ENCODE data around the gene SLC2A10.
A peak's percentile ranks its signal among the peaks of the same experiment; 100 is the strongest.

SLC2A10 gene

DNA sequence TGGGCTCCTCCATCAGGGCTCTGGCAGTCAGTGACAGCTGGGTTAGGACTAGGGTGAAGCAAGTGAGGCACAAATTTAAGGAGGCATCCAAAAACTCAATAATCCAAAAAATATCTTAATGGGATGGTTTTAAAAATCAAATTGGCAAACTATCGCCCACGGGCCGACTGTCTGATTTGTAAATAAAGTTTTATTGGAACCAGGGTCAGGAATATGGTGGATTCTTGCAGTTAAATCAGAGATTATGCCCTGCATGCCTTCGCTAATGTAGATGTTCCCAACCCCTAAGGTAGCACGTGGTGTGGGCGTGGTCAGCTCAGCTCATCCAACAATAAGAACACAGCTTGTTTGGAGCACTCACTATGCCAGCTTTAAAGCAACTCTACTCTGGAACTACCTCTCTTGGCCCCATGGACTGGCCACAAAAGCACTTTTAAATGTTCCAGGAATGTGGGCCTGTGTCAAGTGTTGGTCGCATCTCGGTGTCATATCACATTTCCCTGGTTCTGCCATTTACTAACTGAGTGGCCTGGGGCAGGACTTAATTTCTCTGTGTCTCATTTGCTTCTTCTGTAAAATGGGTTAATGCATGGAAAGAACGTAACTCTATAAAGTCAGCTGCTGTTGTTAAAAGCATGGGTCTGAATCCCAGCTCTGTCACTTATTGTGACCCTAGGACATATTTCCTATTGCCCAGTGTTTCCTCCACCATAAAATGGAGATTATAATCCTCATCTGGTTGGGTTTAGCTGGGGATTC is 27.2 kb upstream of the SLC2A10 start:
- no peak for DNase-seq (ENCODE audit: low read depth in 2 of 2)

GRCh38 chr20:46683011-46683667 is 26.3 kb upstream of the SLC2A10 start:
- no peak for DNase-seq (ENCODE audit: low read depth in 2 of 2)

- DNase-seq (ENCODE audit: low read depth in 2 of 2) = no peak
These were observed 25.8 kb upstream of the SLC2A10 start for GRCh38 chr20:46683668-46683938.

- DNase-seq (ENCODE audit: low read depth in 2 of 2) = no peak
These were observed 25.3 kb upstream of the SLC2A10 start for GRCh38 chr20:46683939-46684750.

DNA sequence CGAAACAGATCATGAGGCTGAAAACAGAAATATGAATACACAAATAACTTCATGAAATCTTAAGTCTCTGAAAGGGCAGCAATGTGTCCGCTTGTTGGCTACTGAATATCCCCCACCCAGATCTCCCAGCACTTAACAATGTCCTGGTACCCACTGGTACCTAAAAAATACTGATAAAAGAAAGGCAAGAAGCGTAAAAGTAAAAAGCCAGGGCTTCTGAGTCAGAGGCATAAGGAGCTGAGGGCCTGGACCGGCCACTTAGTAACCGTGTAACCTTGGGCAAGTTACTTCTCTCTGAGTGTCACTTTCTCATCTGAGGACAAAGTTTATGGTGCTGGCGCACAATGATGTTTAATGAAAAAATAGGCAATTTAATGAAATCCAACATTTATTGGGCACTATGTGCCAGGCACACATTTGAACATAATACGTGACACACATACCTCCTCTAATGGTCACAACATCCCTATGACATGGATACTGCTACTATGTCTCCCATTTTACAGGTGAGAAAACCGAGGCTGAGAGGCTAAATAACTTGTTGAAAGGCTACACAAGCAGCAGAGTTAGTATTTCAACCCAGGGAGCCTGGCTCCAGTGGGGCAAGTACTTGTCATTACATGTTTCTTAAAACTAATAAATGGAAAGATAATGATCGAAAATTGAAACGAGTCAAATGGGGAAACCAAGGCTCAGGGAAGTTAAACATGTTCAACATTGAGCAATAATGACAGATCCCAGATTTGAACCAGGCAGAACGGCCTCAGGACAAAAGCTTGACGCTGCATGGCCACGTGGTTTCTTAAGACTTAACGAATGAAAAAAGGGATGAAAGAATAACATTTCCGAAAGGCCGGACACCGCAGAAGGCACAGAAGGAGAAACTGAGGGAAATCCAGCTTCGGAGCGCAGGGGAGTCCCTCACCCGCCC is 21.0 kb upstream of the SLC2A10 start:
- DNase-seq (ENCODE audit: low read depth in 2 of 2) = no peak

- peak; percentile 97 to 98 for DNase-seq (ENCODE audit: low read depth in 2 of 2)
These were observed 20.2 kb upstream of the SLC2A10 start, which contains the start of gene TP53RK for GRCh38 chr20:46689082-46689753. Gene TP53RK, minus strand, starts transcription at chr20:46689444. Its CDS starts 30 bp downstream, at chr20:46689414.

- no peak for DNase-seq (ENCODE audit: low read depth in 2 of 2)
These were observed 19.7 kb upstream of the SLC2A10 start for GRCh38 chr20:46689754-46690085.

DNA sequence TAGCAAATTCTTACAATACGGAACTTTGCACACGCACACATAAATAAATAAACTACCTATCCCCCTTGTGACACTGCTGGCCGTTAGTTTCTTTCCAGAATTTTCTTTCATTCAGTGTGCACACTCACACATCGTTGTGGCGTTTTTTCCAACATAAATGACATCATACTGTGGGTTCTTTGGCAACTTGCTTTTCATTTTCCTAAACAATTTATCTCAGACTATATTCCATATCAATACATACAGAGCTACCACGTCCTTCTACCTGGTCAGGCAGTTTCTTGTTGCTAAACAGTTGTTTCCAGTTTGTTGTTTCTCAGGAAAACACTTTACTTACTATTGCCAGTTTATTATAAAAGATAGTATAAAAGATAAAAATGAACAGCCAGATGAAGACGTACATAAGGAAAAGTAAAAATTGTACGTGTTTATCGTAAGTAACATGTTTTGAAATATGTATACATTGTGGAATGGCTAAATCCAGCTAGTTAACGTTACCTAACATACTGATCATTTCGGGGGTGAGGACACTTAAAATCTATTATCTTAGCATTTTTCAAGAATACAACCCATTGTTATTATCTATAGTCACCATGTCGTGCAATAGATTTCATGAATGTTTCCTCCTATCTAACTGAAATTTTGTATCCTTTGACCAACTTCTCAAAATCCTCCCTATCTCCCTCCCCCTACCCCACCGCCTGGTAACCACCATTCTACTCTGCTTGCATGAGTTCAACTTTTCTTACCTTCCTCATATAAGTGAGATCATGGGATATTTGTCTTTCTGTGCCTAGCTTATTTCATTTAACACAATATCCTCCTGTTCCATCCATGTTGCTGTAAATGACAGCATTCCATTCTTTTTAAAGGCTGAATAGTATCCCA is 19.0 kb upstream of the SLC2A10 start:
- DNase-seq (ENCODE audit: low read depth in 2 of 2) = no peak

- DNase-seq (ENCODE audit: low read depth in 2 of 2) = no peak
These were observed 18.3 kb upstream of the SLC2A10 start for GRCh38 chr20:46691196-46691595.

DNA sequence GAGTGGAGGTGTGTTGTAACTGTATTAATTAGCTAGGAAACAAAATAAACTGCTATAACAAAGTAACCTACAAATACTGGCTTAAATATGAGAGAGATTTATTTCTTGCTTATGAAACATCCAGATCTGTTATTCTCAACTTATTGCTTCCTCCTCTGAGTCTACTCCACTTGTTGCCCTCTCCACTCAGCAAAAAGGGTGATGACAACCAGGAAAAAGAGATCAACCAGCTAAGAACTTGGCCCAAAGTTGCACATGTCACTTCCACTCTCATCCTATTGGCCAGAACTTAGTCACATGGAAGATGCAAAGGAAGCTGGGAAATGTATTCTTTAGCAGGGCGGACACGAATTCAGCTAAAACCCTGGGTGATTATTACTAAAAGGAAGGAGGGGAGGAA is 15.0 kb upstream of the SLC2A10 start:
- DNase-seq (ENCODE audit: low read depth in 2 of 2) = no peak

- no peak for DNase-seq (ENCODE audit: low read depth in 2 of 2)
These were observed 13.6 kb upstream of the SLC2A10 start for GRCh38 chr20:46695892-46696291.

DNA sequence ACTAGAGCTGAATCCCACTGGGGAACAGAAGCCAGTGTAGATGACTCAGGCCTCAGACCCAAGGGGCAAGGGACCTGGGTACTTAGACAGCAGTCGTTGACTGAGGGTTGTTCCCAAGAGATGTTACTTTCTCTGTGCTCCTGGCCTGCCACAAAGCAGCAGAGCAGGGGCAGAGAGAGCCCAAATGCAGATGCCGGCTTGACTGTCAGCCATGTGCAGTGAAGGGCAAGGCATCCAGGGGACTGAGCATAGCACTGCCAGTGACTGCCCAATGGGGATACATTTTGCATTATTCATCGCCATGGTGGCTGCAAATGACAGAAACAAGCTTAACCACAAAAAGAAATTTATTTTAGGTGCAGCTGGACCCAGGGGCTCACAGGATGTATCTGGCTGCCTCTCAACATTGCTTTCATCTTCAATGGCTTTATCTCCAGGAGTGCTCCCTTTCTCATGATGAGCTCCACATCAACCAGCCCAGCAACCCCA is 12.6 kb upstream of the SLC2A10 start:
- no peak for DNase-seq (ENCODE audit: low read depth in 2 of 2)

GRCh38 chr20:46698788-46699187 is 10.7 kb upstream of the SLC2A10 start:
- no peak for DNase-seq (ENCODE audit: low read depth in 2 of 2)

DNA sequence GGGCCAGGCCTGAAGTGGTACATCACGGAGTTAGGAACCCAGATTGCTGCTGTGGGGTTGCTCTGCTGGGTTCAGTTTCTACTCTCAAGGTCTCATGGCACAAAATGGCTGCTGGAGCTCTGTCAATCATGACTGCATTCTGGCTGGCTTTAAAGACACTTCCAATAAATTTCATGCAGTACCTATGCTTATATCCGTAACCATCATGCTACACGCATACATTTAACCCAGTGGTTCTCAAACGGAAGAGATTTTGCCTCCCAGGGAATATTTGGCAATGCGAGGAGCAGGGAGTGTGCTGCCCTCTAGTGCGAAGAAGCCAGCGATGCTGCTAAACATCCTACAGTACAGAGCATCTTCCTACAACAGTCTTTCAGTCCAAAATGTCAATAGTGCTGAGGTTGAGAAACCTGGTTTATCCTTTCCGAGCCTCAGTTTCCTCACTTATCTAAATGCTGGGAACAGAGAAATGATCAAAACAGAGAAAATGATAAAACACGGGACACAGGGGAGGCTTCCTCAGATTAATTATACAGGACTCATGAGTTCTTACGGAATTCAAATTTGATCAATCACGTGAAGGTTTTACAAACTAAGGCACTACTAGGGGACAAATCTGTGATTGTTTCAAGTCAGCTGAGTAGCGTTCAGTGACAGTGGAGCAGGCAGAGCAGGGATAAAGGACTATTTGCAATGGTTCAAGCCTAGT is 9.6 kb upstream of the SLC2A10 start:
- DNase-seq (ENCODE audit: low read depth in 2 of 2) = no peak

DNA sequence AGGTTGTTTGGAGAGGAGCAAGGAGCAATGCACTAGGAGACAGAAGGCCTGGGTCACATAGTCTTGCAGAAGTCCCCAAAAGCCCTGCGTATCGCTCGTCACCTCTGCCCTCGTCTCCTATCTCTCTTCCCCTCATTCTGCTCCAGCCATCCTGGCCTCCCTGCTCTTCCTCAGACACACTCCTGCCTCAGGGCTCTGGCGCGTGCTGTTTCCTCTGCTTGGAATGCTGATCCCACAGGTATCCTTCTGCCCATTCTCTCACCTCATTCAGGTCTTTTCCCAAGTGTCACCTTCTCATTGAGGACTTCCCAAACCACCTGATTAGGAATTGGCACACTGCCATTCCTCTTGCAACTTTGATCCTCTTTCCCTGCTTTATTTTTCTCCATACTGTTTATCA is 9.0 kb upstream of the SLC2A10 start:
- DNase-seq (ENCODE audit: low read depth in 2 of 2) = no peak

DNA sequence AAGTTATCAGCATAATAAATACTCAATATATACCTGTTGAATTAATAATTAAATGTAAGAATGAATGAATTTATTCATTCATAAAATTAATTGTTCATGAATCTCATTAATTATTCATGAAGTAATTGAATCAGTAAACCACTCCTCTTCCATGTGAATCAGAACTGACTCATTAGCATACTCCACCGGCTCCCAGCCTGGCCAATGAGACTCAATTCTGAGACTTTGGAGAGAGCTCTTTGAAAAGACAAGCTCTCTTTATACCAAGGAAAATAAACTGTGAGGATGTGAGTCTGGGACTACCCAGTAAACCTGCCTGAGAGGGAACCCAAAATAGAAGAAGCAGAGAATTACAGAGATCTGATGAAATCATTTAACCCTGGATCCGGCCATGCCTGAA is 8.4 kb upstream of the SLC2A10 start:
- no peak for DNase-seq (ENCODE audit: low read depth in 2 of 2)

DNA sequence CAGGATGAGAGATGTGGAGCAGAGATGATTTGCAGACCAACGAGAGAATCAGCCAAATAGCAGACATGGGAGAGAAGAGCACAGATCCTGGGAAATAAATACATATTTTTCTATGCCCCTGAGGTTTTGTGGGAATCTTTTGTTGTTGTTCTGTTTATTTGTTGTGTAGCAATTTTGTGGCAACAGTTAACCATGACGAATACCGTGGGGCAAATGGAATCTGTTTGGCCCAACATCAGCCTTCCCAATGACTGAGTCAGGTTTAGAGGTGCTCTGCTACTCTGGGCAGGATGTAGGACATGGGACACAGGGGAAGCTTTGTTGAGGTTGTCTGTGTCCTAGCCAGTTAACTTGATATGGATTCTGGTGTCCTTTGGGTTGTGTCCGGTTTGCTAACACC is 7.9 kb upstream of the SLC2A10 start:
- DNase-seq (ENCODE audit: low read depth in 2 of 2) = no peak

DNA sequence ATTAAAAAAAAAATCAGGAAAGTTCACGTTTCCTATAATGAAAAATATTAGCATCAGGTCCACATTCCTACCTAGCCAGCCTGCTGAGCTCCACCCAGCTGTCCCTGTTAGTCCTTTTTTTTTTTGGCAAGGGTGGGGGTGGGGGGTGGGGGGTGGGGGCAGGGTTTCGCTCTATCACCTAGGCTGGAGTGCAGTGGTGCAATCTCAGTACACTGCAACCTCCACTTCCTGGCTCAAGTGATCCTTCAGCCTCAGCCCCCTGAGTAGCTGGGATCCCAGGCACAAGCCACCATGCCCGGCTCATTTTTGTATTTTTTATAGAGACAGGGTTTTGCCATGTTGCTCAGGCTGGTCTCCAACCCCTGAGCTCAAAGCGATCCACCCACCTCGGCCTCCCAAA is 7.5 kb upstream of the SLC2A10 start:
- no peak for DNase-seq (ENCODE audit: low read depth in 2 of 2)

DNA sequence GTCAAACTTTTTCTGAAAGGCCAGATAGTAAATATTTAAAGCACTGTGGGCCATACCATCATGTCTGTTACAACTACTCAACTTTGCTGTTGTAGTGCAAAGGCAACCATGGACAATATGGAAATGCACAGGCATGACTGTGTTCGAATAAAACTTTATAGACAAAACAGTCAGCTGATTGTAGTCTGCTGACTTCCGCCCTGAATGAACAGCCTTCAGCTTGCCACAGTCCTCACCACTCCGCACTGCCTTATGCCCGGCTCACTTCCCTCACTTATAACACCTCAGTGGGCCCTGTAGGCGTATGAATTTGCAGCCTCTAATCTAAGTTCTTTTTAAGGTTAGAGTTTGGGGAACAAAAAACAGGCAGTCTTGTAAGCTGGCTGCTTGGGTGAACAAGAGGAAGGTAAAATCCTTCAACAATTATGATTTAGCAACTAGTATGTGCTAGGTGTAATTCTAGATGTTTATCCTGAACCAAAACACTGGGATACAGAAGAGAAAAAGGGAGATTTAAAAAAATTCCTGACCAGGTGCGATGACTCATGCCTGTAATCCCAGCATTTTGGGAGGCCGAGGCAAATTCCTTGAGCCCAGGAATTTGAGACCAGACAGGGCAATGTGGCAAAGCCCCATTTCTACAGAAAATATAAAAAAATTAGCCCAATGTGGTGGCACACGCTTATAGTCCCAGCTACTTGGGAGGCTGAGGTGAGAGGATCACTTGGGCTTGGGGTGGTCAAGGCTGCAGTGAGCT is 6.8 kb upstream of the SLC2A10 start:
- DNase-seq (ENCODE audit: low read depth in 2 of 2) = no peak
